Head of caudate nucleus (tissue), 42 donors: ENCODE results near the gene TGFA.

ENCODE experiments used
- DNase-seq, 42 donors: peaks; one replicate each; pipeline versions ENCODE4 v3.0.0 to v3.0.0-alpha.2; 2020 to 2021; ENCODE audit warnings: mixed read lengths in 7 of 42
- intact Hi-C: fragments of 100-400 bp; cut with DNase I; formaldehyde crosslinking; loops from one replicate; pipeline ENCODE4 v1.15.0; 2022

Gene TGFA

DNA sequence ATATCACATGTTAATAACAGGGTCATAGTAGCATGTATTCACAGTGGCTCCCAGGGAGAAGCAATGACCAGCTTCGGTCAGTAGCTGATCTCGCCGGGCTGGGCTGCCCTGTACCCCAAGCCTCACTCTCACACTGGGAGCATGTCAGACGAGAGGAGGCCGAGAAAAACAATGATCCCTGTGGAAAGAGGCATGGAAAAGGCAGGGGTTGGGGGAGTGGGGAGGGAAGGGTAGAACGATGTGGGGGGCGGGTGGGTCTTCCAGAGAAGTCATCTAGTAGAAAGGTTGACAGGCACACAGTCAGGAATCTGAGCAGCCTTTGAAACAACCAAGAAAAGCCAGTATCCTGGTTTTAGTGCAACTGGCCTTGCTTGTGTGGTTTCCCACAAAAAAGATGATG lies 25.4 kb downstream of the TGFA start:
- DNase-seq = no peak
- intact Hi-C loops = no loop called here

DNA sequence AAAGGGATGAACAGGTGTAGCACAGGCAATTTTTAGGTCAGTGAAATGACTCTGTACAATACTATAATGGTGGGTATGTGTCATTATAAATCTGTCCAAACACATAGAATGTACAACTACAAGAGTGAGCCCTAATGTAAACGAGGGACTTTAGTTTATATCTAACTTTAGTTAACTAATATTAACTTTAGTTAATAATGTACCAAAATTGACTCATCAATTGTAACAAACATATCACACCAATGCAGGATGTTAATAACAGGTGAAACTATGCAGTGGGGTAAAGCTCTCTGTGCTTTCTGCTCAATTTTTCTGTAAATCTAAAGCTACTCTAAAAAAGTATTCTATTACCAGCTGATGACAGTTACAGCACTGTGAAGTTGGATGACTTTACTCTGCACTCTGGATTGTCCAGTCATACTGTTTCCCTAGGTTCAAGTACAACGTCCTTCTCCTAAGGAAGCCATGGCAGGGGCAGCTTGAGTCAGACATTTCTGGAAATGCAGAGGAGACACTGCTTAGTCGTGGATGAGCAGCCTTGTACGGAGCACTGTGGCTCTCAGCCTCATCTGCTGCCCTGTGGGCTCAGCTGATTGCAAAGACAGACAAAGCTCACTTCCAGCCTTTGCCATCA lies 26.1 kb downstream of the TGFA start:
- no peak for DNase-seq
- intact Hi-C loops = no loop called here

DNA sequence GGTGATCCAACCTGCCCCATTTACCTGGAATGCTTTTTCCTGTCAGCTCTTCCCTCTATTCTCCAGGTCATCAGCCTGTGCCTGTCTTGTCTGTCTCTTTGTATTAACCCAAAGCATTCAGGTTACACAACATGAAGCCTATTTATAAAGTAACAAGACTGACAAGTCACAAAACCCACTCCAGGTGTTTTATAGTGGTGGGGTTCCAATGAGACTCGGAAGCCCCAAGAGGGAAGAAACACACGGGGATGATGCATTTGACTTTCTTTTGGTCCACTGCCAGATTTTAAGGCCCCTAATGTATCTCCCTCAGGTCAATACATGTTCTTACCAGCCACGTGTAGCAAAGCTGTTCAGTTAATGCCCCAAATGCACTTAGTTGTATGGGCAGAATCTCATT lies 27.5 kb downstream of the TGFA start:
- intact Hi-C loops = no loop called here
- DNase-seq = no peak

DNA sequence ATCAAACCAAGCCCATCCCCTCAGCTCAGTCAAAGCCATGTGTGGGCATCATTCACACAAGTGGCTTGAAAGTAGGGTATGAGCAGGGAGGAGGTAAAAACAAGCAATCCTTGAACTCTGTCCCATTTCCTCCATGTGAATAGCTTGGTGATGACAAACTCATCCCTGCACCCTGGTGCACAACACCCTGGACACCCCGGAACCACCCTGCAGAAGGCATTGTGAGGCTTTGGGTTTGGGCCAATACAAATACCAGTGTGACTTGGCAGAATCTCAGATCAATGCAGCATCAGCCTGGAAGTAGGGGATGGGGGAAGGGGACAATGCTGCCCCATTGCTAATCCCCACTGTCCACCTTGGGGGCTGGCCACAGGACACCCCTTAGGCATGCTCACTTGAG lies 28.6 kb downstream of the TGFA start:
- intact Hi-C loops = no loop called here
- no peak for DNase-seq

DNA sequence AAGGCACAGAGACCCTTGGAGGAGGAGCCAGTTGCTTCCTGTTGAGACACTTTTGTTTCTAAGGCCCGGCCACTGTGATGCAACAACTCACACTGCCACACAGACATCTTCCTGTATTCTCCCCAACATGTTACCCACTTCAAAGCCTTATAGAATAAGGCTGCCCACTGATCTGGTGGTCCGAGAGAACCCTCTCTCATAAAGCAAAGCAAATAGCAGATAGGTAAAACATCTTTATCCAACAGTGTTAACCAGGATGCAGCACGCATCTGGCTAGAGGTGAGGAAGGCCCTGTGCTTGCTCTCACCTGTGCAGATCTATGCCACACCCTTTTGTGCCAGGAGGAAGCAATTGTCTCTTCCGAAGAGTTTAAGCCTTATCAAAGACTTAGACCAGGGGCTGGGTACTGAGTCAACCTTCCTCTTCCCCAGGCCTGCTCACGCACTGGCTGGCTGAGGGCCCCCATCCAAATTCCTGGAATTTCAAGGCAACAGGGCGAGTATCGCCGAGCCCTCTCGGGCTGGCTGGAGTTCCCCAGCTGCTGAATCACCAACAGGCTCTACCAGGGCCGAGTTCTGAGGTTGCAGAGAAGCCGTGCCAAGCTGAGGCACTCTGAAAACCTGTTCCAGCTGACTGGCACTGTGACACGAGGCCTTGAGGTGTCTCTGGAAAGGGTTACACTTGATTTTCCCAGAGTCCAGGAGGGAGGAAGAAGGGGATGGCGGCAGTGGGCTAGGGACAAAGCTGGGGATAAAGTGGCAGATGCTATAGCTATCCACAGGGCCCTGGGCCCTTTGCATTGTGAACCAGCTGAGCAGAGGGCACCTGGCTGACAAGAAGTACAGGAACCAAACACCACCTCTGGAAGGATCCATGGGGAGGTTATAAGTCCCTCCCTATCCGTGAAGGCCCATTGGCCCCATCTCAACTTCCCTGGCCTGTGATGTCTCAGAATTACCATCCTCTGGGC lies 29.3 kb downstream of the TGFA start:
- intact Hi-C loops = no loop called here
- DNase-seq = peak in 1 of 42 donors; percentile 24

DNA sequence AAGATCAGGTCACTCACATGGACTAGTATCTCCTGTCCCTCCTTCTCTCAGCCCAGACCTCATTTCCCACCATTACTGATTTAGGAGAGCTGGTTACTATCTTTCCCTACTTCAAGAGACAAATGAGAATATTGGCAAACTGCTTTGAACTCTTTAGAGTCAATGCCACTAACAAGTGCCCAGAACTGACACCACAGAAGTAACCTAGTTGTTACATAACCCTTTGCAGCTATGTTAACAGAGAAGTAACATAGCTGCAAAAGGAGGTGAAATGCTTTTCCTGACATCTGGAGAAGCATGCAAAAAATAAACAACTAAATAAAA lies 30.0 kb downstream of the TGFA start:
- intact Hi-C loops = no loop called here
- DNase-seq = no peak

DNA sequence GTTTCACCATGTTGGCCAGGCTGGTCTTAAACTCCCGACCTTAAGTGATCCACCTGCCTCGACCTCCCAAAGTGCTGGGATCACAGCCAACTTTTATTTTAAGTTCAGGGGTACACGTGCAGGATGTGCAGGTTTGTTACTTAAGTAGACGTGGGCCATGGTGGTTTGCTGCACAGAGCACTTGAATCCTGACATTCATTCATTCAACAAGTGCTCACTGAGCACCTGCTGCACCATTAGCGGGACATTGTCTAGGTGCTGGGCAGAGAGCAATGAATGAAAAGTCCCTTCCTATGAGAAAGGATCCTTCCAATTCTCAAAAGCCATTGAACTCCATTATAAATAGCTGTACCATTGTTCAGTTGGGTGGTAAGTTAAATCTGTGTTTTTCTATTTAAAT lies 31.0 kb downstream of the TGFA start:
- intact Hi-C loops = no loop called here
- DNase-seq = no peak

DNA sequence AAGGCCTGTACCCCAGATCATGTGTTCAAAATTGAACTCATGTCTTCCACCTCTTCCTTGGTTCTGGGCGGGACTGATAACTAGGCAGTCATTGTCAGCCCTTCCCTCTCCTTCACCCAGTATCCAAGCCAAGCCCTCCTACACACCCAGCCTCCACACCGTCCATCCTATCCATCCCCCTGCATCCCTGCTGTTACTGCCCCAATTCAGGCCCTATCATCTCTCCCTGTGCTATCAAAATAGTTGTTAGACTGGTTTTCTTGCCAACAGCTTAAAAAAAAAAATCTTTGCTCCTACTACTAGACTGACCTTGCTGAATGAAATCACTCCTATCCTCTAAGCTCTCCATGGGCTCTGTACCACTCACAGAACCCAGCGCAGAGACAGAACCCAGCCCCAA lies 32.8 kb downstream of the TGFA start:
- intact Hi-C loops = no loop called here

DNA sequence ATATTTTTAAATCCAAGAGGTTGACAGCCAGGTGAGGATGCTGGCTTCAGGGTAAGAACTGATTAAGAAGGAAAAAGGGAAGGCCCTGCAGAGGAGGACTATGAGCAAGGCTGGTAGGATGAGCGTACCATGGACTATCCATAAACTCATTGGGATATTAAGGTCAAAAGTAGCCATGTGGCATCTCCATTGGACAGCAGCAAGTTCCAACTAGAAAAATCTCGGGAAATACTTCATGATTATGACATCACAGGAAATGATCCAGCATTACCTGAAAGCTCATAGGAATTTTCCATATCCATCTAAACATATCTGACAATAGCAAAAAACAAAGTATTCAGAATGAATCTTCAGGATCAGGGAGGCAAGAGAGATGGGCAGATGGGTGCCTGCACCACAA lies 34.2 kb downstream of the TGFA start:
- intact Hi-C loops = no loop called here
- DNase-seq = no peak

More for the DNA sequence above, 32.8 kb downstream of the TGFA start:
- no peak for DNase-seq

DNA sequence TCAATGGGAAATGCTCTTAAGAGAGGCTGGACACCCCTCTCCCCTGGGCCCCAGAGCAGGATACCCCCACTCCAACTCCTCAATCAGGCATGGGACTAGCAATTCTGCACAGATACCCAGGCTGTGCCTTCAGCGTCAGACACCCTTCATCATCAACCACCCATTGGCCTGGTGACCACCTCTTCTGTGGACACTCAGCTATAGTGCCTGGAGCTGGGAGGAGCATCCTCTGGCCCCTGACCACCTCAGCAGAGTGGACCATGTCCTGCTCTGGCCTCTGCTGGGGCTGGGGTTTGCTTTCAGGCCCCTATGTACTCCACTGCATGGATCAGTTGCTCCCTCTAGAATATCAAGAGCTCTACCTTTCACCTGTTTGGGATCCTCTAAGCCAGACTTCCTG lies 35.1 kb downstream of the TGFA start:
- no peak for DNase-seq
- intact Hi-C loops = no loop called here

DNA sequence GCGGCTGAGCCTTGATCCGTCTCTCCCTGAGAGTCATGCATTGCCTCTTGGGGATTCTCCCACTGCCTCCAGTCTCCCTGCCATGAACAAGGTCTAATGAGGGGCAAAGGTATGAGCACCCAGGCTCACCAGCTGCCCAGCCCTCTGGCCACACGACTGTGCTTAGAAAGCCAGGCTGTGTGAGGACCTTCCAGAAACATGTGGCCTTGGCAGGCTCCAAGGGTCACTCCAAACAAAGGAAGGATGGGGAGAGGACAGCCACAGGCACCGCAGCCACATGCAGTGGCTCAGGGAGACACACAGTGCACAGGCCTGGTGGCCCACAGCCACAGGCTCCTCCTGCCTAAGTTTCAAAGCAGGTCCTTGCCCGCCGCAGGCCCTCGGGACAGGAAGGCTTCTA lies 35.8 kb downstream of the TGFA start:
- no peak for DNase-seq
- intact Hi-C loops = no loop called here

DNA sequence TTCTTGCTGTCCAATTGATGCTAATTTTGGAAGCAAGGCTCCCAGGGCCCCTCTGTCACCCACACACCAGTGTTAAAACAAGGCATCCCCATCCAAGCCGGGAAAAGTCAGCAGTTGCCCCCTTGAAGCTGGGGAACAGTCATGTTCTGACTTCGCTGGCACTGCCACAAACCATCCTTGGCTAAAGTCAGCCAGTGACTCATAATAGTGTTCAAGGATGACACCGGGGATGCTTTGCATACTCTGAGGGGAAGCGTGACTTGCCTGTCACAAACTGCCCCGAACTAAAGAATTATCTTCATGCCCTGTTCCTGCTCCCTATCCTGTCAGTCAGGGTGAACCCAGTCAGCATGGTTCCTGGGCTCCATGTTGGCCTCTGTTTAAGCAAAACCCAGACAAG lies 37.0 kb downstream of the TGFA start:
- intact Hi-C loops = no loop called here
- peak in 13 of 42 donors; percentile 11 to 61 (median 25) for DNase-seq

DNA sequence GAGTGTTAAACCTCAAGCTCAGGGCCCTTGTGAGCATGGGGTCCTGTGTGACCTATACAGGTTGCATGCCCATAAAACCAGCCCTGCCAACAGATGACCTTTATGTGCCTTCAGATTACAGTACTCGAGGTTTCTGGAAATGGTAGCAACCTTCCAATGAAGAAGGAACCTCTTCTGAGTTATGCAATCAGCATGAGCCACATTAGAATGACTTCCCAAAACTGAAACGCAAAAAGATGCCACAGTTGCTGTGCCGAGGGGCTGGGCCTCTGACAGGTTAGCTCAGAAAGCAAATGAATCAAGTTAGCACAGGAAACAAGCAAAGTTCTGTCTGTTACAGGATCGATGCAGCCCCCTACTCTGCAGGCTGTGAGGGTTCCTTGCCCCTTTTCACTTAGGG lies 37.7 kb downstream of the TGFA start:
- DNase-seq = peak in 3 of 42 donors; percentile 17 to 26 (median 21)
- intact Hi-C loops = no loop called here

DNA sequence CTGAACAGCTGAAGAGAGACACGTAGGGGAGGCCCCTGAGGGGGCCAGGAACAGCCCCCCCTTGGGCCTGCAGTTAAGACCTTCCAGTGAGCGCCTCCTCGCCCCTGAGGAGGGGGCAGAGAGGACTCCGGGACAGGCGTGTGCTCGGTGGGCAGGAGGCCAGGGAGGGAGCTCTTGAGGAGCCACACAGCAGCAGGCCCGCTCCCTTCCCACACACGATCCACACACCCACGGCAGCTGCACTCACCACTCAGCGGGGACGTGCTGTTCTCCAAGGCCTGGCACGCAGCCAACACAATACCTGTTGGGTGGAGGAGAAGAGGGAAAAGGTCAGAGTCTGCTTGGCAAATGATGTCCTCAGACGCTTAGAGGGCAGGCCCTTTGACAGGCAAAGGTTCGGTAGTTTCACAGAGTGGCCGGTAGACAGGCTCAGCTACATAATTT lies 39.0 kb downstream of the TGFA start:
- DNase-seq = peak in 37 of 42 donors; percentile 3 to 76 (median 49)
- intact Hi-C loops = no loop called here

DNA sequence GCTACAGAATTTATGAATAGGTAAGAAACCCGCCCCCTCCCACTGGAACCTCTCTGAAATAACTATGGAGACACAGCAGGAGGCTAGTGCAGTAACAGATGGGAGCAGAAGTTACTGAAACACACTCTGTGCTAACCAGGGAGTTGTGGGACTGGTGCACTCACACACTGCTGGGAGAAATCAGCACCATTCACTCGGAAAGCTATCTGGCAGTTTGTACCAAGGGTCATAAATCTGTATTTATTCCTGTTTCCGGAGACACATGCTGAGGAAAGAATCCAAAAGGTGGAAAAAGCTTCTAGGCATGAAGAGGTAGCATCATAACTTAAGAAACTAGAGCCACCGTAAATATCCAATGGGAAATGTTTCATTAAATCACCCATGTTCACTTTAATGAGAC lies 39.9 kb downstream of the TGFA start:
- no peak for DNase-seq
- intact Hi-C loops = no loop called here

DNA sequence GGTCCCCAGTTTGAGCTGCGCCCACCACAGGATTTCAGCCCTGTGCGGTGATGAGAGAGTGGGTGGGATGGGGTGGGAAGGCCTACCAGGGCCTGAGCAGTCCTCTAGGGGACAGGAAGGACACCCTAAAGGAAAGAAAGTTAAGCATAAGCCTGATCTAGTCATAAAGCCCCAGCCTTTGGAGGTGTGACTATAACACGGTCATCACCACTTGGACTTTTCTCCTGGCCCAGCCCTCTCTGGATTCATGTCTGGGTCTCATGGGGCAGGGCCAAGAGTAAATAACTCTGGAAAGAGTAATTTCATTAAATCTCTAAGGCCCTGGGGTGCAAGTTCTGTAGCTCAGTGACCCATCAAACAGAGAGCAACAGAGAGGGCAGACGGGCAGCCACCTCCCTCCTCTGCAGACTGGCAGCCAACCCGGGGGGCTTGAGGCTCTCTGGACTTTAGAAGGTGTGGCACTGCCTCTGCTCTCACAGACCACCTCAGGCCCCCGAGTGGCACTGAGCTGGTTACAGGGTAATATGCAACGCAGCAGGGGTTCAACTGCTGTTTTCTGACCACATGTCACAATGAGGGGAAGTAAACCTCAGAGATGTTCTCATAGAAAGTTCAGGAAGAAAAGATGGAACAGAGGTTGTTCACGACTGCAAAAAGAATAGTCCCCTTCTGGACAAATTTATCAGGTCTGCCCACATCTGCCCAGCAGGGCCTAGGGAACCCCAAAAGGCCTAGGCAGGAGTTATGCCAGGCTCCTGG lies 41.5 kb downstream of the TGFA start:
- intact Hi-C loops = no loop called here
- DNase-seq = peak in 1 of 42 donors; percentile 19

DNA sequence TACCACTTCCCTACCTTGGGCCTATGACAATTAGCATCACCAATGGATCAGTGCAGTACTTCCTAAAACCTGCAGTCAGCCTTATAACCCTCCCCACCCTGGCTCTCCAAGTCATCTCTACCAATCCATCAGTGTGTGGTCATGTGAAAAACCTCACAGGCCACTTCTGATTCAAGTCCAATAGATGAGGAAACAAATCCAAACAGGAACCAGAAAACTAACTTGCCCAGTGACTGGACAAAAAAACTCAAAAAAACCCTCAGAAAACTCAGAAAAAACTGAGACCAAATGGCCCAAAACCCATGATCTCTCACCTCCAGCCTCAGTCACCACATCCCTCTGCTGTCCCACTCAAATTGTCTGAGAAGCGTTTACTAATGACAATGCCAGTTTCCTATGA lies 43.3 kb downstream of the TGFA start:
- peak in 1 of 42 donors; percentile 33 for DNase-seq
- intact Hi-C loops = no loop called here

DNA sequence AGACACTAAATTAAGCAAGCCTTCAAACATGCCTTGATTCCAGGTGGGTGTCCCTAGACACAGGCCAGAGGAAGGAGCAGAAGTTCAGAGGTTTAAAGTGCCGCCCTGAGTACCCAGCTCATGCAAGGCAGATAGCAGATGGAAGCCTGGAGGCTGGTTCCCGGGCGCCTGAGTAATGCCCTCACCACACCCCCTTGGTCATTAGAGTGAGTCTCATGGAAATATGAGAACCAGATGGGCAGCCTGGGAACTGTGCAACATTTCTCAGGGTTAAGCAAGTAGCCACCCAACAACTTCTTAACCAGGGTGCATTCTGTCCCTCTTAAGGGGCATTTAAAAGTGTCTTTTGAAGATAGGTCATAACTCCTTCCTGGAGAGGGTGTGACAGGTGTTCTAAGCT lies 44.1 kb downstream of the TGFA start:
- intact Hi-C loops = no loop called here
- no peak for DNase-seq

DNA sequence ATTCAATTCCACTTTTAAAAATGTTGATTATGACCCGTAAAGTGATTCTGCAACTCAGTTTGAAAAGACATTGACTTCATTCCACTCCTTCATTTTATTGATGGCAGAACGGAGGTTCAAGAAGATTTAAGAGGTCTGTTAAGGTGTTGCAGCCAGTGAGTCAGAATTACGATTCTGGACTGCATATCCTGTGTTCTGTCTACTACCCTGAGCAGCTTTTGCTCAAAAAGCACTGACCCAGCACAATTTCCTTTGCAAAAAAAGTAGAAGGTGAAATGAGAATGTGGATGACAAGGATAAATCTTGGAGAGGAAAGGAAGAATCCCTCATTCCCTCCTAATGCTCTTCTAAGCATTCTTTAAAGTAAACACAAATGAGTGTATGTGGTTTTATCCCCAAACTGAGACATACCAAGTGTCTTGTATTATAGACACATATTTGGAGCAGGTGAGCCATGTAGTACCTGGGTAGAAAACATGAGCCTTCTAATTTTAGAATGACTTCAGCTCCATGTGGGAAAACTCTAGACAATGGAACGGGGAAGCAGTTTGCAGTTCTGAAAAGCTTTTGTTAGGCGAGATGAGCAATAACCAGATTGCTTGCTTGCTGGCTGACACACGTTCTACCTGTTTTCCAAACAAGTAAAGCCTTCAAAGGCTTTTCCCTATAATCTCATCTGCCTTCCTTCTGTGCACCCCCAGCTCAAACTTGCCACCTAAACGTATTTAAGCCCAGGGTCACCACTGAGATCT lies 44.7 kb downstream of the TGFA start:
- intact Hi-C loops = no loop called here

More for the DNA sequence above, 44.7 kb downstream of the TGFA start:
- DNase-seq = peak in 1 of 42 donors; percentile 13
